ENCODE measurements around the gene VAV3.

VAV3 gene

DNA sequence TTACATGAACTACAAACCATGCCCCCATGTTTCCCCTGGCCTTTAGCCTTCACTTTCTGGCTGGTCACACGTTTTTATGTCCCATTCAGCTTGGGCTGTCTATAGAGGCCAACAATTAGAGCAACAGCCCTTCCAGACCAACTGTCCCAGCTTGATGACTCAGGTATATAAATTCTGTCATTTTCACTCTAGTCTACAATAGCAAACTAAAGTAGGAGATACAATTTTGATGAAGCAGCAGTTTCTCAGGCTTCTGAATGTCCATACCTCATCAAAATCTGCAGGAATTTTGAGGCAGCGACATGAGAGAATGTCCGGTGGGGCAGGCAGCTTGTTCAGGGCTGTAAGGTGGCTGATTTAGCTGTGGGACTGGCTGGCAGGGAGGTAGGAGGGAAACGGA, 45.6 kb upstream of the VAV3 start:
- no peak overlapping the region for H3K4me3 ChIP-seq (ENCODE audit: low read length)
- no peaks in the 10 kb centered on the region for H3K27me3 ChIP-seq (ENCODE audit: control insufficient read depth, low read length)
- no peaks in the 10 kb centered on the region for H3F3A ChIP-seq (ENCODE audit: control insufficient read depth, insufficient read depth)
- no peaks in the 10 kb centered on the region for H3K36me3 ChIP-seq (ENCODE audit: control insufficient read depth, low read length)
- peaks cover 7% of the 10 kb centered on the region for H3K4me1 ChIP-seq (ENCODE audit: control insufficient read depth, low read length)
- no peak overlapping the region for H3K27ac ChIP-seq (ENCODE audit: low read depth, low read length)
- H4K20me1 ChIP-seq (ENCODE audit: control insufficient read depth, insufficient read depth, low read depth, low read length), result no peaks in the 10 kb centered on the region
- no peaks in the 10 kb centered on the region for H3K79me2 ChIP-seq (ENCODE audit: control insufficient read depth, low read length)
- no peak overlapping the region for H3K4me2 ChIP-seq (ENCODE audit: low read length)
- H3K9me3 ChIP-seq (ENCODE audit: control insufficient read depth, insufficient read depth, low read length), result no peaks in the 10 kb centered on the region
- no peaks in the 10 kb centered on the region for H3K9me2 ChIP-seq (replicated peaks; ENCODE audit: control insufficient read depth, low read length)
- no peak for TF ChIP-seq EZH2phosphoT487 (IDR thresholded peaks at IDR 0.05; ENCODE audit: borderline replicate concordance, low read length)
- TF ChIP-seq, protein P1, sequence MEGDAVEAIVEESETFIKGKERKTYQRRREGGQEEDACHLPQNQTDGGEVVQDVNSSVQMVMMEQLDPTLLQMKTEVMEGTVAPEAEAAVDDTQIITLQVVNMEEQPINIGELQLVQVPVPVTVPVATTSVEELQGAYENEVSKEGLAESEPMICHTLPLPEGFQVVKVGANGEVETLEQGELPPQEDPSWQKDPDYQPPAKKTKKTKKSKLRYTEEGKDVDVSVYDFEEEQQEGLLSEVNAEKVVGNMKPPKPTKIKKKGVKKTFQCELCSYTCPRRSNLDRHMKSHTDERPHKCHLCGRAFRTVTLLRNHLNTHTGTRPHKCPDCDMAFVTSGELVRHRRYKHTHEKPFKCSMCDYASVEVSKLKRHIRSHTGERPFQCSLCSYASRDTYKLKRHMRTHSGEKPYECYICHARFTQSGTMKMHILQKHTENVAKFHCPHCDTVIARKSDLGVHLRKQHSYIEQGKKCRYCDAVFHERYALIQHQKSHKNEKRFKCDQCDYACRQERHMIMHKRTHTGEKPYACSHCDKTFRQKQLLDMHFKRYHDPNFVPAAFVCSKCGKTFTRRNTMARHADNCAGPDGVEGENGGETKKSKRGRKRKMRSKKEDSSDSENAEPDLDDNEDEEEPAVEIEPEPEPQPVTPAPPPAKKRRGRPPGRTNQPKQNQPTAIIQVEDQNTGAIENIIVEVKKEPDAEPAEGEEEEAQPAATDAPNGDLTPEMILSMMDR (IDR thresholded peaks at IDR 0.05; ENCODE audit: low read depth, low read length, poor library complexity, severe bottlenecking), result no peak

DNA sequence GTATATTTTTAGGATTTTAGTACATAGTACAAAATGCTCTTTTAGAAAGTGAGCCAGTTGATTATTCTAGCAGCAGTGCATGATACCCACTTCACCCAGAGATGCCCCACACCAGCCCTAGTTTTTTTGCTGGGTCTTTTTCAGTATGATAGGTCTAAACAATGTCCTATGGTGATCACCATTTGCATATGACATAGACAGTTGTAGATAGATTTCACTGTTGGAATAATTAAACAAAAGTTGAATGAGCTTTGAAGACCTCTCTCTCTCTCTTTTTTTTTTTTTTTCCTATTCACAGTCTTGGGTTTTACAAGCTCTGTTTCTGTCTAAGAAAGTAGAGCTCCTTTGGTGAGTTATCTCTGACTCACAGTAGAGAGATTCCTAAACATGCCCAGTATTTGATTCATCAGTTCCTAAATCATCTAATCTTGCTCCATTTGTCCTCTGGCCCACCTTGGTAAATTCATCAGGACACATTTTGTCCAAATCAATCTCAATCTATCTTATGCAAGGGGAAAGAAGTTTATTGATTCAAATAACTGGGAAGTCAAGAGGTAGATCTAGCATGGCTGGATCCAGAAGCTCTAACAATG, 44.7 kb upstream of the VAV3 start:
- Histone ChIP-seq H3K9me3 (ENCODE audit: control insufficient read depth, insufficient read depth, low read length) (no peaks in the 10 kb centered on the region), H3K79me2 (ENCODE audit: control insufficient read depth, low read length) (no peaks in the 10 kb centered on the region), H3K4me3 (ENCODE audit: low read length) (no peak overlapping the region), H3K9me2 (replicated peaks; ENCODE audit: control insufficient read depth, low read length) (no peaks in the 10 kb centered on the region), H4K20me1 (ENCODE audit: control insufficient read depth, insufficient read depth, low read depth, low read length) (no peaks in the 10 kb centered on the region), H3K27me3 (ENCODE audit: control insufficient read depth, low read length) (no peaks in the 10 kb centered on the region), H3K36me3 (ENCODE audit: control insufficient read depth, low read length) (no peaks in the 10 kb centered on the region), H3K27ac (ENCODE audit: low read depth, low read length) (no peak overlapping the region), H3K4me1 (ENCODE audit: control insufficient read depth, low read length) (peaks cover 7% of the 10 kb centered on the region), H3F3A (ENCODE audit: control insufficient read depth, insufficient read depth) (no peaks in the 10 kb centered on the region), H3K4me2 (ENCODE audit: low read length) (no peak overlapping the region)
- TF ChIP-seq EZH2phosphoT487 (IDR thresholded peaks at IDR 0.05; ENCODE audit: borderline replicate concordance, low read length), result no peak
- TF ChIP-seq, protein P1 (IDR thresholded peaks at IDR 0.05; ENCODE audit: low read depth, low read length, poor library complexity, severe bottlenecking), result no peak

GRCh38 chr1:108007531-108007930, 42.6 kb upstream of the VAV3 start:
- peaks cover 7% of the 10 kb centered on the region for H3K4me1 ChIP-seq (ENCODE audit: control insufficient read depth, low read length)
- no peak for TF ChIP-seq EZH2phosphoT487 (IDR thresholded peaks at IDR 0.05; ENCODE audit: borderline replicate concordance, low read length)
- TF ChIP-seq, protein P1 (IDR thresholded peaks at IDR 0.05; ENCODE audit: low read depth, low read length, poor library complexity, severe bottlenecking), result no peak
- H3K4me3 ChIP-seq (ENCODE audit: low read length), result no peak overlapping the region
- H3F3A ChIP-seq (ENCODE audit: control insufficient read depth, insufficient read depth), result no peaks in the 10 kb centered on the region
- H3K27ac ChIP-seq (ENCODE audit: low read depth, low read length), result no peak overlapping the region
- no peaks in the 10 kb centered on the region for H3K27me3 ChIP-seq (ENCODE audit: control insufficient read depth, low read length)
- H4K20me1 ChIP-seq (ENCODE audit: control insufficient read depth, insufficient read depth, low read depth, low read length), result no peaks in the 10 kb centered on the region
- H3K9me3 ChIP-seq (ENCODE audit: control insufficient read depth, insufficient read depth, low read length), result no peaks in the 10 kb centered on the region
- H3K79me2 ChIP-seq (ENCODE audit: control insufficient read depth, low read length), result no peaks in the 10 kb centered on the region
- H3K4me2 ChIP-seq (ENCODE audit: low read length), result no peak overlapping the region
- no peaks in the 10 kb centered on the region for H3K9me2 ChIP-seq (replicated peaks; ENCODE audit: control insufficient read depth, low read length)
- H3K36me3 ChIP-seq (ENCODE audit: control insufficient read depth, low read length), result no peaks in the 10 kb centered on the region
